Measurements from ENCODE around the gene IFT88. TPM values are rescaled to one million over a fixed set of nuclear protein-coding genes. Genes with fewer than 3 reads are reported as not detected.

The IFT88 gene
- total and polyA plus RNA-seq, 2 of the 4 experiments (the other 2 are of a cell fraction) = 5.5 to 8.6 TPM

DNA sequence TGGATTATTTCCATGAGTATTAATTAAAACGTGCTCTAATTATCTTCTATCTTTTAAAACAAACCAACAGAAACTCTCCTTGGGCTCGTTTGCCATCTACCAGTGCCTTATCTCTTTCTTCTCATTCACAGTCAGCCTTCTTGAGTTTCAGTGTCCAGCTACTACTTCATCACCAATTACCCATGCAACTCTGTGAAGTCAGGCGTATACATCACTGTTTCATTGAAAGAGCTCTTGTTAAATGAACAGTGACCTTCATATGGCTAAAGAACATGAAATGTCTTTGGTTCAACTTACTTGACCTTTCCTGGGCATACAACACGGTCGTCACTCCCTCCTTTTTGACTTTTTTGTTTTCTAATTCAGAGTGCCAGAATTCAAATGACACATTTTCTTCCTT, 5.2 kb upstream of the IFT88 start:
- TF ChIP-seq CEBPB (IDR thresholded peaks at IDR 0.05; ENCODE audit: low read depth, low read length) (no peak), SMC3 (IDR thresholded peaks at IDR 0.05; ENCODE audit: low read depth, low read length) (no peak), MXI1 (IDR thresholded peaks at IDR 0.05; ENCODE audit: borderline replicate concordance, low read depth, low read length) (no peak), FOS (IDR thresholded peaks at IDR 0.05; ENCODE audit: low read depth, low read length) (no peak), POLR2A (IDR thresholded peaks at IDR 0.05; ENCODE audit: low read depth, low read length) (no peak), RAD21 (IDR thresholded peaks at IDR 0.05; ENCODE audit: low read length) (no peak)
- TF ChIP-seq, protein P1, sequence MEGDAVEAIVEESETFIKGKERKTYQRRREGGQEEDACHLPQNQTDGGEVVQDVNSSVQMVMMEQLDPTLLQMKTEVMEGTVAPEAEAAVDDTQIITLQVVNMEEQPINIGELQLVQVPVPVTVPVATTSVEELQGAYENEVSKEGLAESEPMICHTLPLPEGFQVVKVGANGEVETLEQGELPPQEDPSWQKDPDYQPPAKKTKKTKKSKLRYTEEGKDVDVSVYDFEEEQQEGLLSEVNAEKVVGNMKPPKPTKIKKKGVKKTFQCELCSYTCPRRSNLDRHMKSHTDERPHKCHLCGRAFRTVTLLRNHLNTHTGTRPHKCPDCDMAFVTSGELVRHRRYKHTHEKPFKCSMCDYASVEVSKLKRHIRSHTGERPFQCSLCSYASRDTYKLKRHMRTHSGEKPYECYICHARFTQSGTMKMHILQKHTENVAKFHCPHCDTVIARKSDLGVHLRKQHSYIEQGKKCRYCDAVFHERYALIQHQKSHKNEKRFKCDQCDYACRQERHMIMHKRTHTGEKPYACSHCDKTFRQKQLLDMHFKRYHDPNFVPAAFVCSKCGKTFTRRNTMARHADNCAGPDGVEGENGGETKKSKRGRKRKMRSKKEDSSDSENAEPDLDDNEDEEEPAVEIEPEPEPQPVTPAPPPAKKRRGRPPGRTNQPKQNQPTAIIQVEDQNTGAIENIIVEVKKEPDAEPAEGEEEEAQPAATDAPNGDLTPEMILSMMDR (conservative IDR thresholded peaks at IDR 0.05; ENCODE audit: low read depth, low read length) = no peak
- no peak overlapping the region for H2AFZ ChIP-seq (replicated peaks; ENCODE audit: low read length, poor library complexity)
- ATAC-seq (ENCODE audit: low read depth) = no peak
- H2AK9ac ChIP-seq (replicated peaks; ENCODE audit: low read depth, low read length, poor library complexity) = no peak overlapping the region
- no peak for DNase-seq
- H3K27ac ChIP-seq (ENCODE audit: insufficient read depth, low read length) = no peak overlapping the region
- no peak overlapping the region for H4K8ac ChIP-seq (ENCODE audit: low read depth in 2 of 2, low read length in 2 of 2)
- peaks cover 0 to 3% of the 10 kb centered on the region in 2 experiments; a peak in 1 of 4 replicates for H3K79me1 ChIP-seq (ENCODE audit: low read depth in 1 of 2, low read length in 2 of 2)
- in situ Hi-C loops (cut with MboI; ENCODE audit: low sequenced_read_pairs) = no loop called here
- no peak overlapping the region for H3K4ac ChIP-seq (ENCODE audit: low read depth, low read length)
- H3K9me3 ChIP-seq (ENCODE audit: control insufficient read depth, insufficient read depth, low read length) = peaks cover 8% of the 10 kb centered on the region
- H4K91ac ChIP-seq (ENCODE audit: insufficient read depth, low read depth, low read length) = no peak overlapping the region
- no peak overlapping the region for H2BK120ac ChIP-seq (ENCODE audit: low read depth, low read length)
- H3K4me2 ChIP-seq (ENCODE audit: low read depth, low read length) = no peak overlapping the region
- H3K4me1 ChIP-seq (ENCODE audit: control insufficient read depth, insufficient read depth, low read length) = no peaks in the 10 kb centered on the region
- no peak overlapping the region for H4K5ac ChIP-seq (ENCODE audit: low read depth, low read length)
- BruUV-seq (replicated peaks) = no TSS peak
- peaks cover 2% of the 10 kb centered on the region; the same call in 1 of the 2 replicates for H3K27me3 ChIP-seq (ENCODE audit: control insufficient read depth, insufficient read depth, low read length)
- 89% methylated on average over 3 of the region's 5 CpGs; no CpG with 5 or more reads in 1 of the 2 experiments for WGBS, 2 experiments (ENCODE audit: extremely low coverage in 2 of 2, insufficient read length in 1 of 2)
- intact Hi-C loops (cut with micrococcal nuclease) = no loop called here
- no peak overlapping the region for H3K4me3 ChIP-seq (ENCODE audit: insufficient read depth, low read depth, low read length)
- dilution Hi-C loops (cut with HindIII; ENCODE audit: low sequenced_read_pairs, unreplicated experiment) = no loop called here
- no peaks in the 10 kb centered on the region for H4K20me1 ChIP-seq (ENCODE audit: insufficient read depth, low read length)
- CTCF ChIA-PET = no interaction called here
- no peak overlapping the region for H2BK15ac ChIP-seq (ENCODE audit: low read depth, low read length)
- H3K36me3 ChIP-seq (ENCODE audit: control insufficient read depth, insufficient read depth, low read length) = no peaks in the 10 kb centered on the region
- no peak overlapping the region for H3K9ac ChIP-seq (ENCODE audit: low read depth, low read length)
- POLR2A ChIA-PET (ENCODE audit: unreplicated experiment) = no interaction called here
- no peaks in the 10 kb centered on the region for H3K9me1 ChIP-seq (ENCODE audit: insufficient read depth, low read length)
- no peak overlapping the region for H2BK20ac ChIP-seq (ENCODE audit: low read depth, low read length)
- no peak overlapping the region for H2BK5ac ChIP-seq (ENCODE audit: low read depth, low read length, poor library complexity, severe bottlenecking)
- no peak overlapping the region for H3K23ac ChIP-seq (ENCODE audit: low read depth, low read length)
- H2AK5ac ChIP-seq (ENCODE audit: low read depth, low read length) = no peak overlapping the region
- H3K56ac ChIP-seq (ENCODE audit: extremely low read depth, insufficient read depth, low read length) = no peak overlapping the region
- H3K18ac ChIP-seq (ENCODE audit: low read depth, low read length) = no peak overlapping the region
- H3K14ac ChIP-seq (replicated peaks; ENCODE audit: low read depth, low read length) = no peak overlapping the region

Data from IMR-90 (cell line).